Kidney glomerular epithelial cell (primary cell): Measurements from ENCODE around the gene CLK3.
"Not testable (repeated sequence)": the region's sequence is repeated elsewhere in the genome, so short reads cannot be mapped to it uniquely, and the experiment has no call there.

ENCODE experiments used
- DNase-seq: peaks from one replicate; lab custom pipeline; 2025; lab: John Stamatoyannopoulos, UW

Gene CLK3

GRCh38 chr15:74621936-74622335 lies 6.3 kb downstream of the CLK3 start:
- no peak for DNase-seq

GRCh38 chr15:74622758-74623157 lies 7.1 kb downstream of the CLK3 start:
- no peak for DNase-seq

GRCh38 chr15:74624020-74624602 lies 8.5 kb downstream of the CLK3 start:
- DNase-seq: no peak

GRCh38 chr15:74625693-74626092 lies 10.1 kb downstream of the CLK3 start:
- DNase-seq: no peak

- no peak for DNase-seq
Measured at GRCh38 chr15:74626336-74626735, 10.7 kb downstream of the CLK3 start.

GRCh38 chr15:74626752-74627692 lies 11.4 kb downstream of the CLK3 start:
- no peak for DNase-seq

GRCh38 chr15:74627766-74628165 lies 12.1 kb downstream of the CLK3 start:
- no peak for DNase-seq

GRCh38 chr15:74628199-74628598 lies 12.6 kb downstream of the CLK3 start:
- DNase-seq: no peak

GRCh38 chr15:74628949-74629348 lies 13.3 kb downstream of the CLK3 start:
- no peak for DNase-seq

- not testable (repeated sequence) for DNase-seq
Measured at GRCh38 chr15:74629696-74630095, 14.1 kb downstream of the CLK3 start.

GRCh38 chr15:74630284-74631086 lies 14.8 kb downstream of the CLK3 start:
- DNase-seq: no peak

- no peak for DNase-seq
Measured at GRCh38 chr15:74631087-74631385, 15.4 kb downstream of the CLK3 start.

- DNase-seq: no peak
Measured at GRCh38 chr15:74631408-74631807, 15.8 kb downstream of the CLK3 start.

- DNase-seq: no peak
Measured at GRCh38 chr15:74631935-74632560, 16.4 kb downstream of the CLK3 start.

- no peak for DNase-seq
Measured at GRCh38 chr15:74632601-74633000, 17.0 kb downstream of the CLK3 start.

- DNase-seq: no peak
Measured at GRCh38 chr15:74633781-74634180, 18.1 kb downstream of the CLK3 start.

- DNase-seq: peak; percentile 55
Measured at GRCh38 chr15:74635228-74635627, 19.6 kb downstream of the CLK3 start.

- no peak for DNase-seq
Measured at GRCh38 chr15:74636984-74637383, 21.3 kb downstream of the CLK3 start.

- DNase-seq: no peak
Measured at GRCh38 chr15:74641151-74641550, 25.5 kb downstream of the CLK3 start.

GRCh38 chr15:74642348-74642733 lies 26.7 kb downstream of the CLK3 start:
- no peak for DNase-seq

GRCh38 chr15:74642734-74643664 lies 27.4 kb downstream of the CLK3 start:
- no peak for DNase-seq
